GM13976 (cell line): ENCODE results near the gene NUP188.

Experiments used
- DNase-seq: peaks from one replicate; pipeline ENCODE4 v3.0.0; 2012; ENCODE audit warnings: low spot score
- in situ Hi-C: fragments of 300-500 bp; cut with MboI; formaldehyde crosslinking; loops from one replicate; pipeline ENCODE4 v1.12.0; 2022; ENCODE audit warnings: low sequenced_read_pairs, mixed read lengths, inconsistent platforms; ENCODE audit not compliant: unreplicated experiment
- TF ChIP-seq, protein P1 (sequence below): IDR thresholded peaks from 2 replicates; pipeline ENCODE4 v1.5.1; 2012; ENCODE audit warnings: borderline replicate concordance, mild to moderate bottlenecking; ENCODE audit not compliant: insufficient read depth; ENCODE audit errors: extremely low read depth, missing control alignments, control extremely low read depth

Gene NUP188, protein sequence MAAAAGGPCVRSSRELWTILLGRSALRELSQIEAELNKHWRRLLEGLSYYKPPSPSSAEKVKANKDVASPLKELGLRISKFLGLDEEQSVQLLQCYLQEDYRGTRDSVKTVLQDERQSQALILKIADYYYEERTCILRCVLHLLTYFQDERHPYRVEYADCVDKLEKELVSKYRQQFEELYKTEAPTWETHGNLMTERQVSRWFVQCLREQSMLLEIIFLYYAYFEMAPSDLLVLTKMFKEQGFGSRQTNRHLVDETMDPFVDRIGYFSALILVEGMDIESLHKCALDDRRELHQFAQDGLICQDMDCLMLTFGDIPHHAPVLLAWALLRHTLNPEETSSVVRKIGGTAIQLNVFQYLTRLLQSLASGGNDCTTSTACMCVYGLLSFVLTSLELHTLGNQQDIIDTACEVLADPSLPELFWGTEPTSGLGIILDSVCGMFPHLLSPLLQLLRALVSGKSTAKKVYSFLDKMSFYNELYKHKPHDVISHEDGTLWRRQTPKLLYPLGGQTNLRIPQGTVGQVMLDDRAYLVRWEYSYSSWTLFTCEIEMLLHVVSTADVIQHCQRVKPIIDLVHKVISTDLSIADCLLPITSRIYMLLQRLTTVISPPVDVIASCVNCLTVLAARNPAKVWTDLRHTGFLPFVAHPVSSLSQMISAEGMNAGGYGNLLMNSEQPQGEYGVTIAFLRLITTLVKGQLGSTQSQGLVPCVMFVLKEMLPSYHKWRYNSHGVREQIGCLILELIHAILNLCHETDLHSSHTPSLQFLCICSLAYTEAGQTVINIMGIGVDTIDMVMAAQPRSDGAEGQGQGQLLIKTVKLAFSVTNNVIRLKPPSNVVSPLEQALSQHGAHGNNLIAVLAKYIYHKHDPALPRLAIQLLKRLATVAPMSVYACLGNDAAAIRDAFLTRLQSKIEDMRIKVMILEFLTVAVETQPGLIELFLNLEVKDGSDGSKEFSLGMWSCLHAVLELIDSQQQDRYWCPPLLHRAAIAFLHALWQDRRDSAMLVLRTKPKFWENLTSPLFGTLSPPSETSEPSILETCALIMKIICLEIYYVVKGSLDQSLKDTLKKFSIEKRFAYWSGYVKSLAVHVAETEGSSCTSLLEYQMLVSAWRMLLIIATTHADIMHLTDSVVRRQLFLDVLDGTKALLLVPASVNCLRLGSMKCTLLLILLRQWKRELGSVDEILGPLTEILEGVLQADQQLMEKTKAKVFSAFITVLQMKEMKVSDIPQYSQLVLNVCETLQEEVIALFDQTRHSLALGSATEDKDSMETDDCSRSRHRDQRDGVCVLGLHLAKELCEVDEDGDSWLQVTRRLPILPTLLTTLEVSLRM (N-terminal part only)

GRCh38 chr9:128947527-128948301 lies at the start of gene NUP188, which contains the start of gene DOLK:
Gene NUP188, plus strand, starts transcription at chr9:128947699. Its CDS starts 21 bp downstream, at chr9:128947720.
Gene DOLK, minus strand, starts transcription at chr9:128947603. Its CDS starts 300 bp downstream, at chr9:128947303.
- TF ChIP-seq, protein P1, sequence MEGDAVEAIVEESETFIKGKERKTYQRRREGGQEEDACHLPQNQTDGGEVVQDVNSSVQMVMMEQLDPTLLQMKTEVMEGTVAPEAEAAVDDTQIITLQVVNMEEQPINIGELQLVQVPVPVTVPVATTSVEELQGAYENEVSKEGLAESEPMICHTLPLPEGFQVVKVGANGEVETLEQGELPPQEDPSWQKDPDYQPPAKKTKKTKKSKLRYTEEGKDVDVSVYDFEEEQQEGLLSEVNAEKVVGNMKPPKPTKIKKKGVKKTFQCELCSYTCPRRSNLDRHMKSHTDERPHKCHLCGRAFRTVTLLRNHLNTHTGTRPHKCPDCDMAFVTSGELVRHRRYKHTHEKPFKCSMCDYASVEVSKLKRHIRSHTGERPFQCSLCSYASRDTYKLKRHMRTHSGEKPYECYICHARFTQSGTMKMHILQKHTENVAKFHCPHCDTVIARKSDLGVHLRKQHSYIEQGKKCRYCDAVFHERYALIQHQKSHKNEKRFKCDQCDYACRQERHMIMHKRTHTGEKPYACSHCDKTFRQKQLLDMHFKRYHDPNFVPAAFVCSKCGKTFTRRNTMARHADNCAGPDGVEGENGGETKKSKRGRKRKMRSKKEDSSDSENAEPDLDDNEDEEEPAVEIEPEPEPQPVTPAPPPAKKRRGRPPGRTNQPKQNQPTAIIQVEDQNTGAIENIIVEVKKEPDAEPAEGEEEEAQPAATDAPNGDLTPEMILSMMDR, result peak; percentile 3
- in situ Hi-C loops, result no loop called here
- DNase-seq, result peak; percentile 100

DNA sequence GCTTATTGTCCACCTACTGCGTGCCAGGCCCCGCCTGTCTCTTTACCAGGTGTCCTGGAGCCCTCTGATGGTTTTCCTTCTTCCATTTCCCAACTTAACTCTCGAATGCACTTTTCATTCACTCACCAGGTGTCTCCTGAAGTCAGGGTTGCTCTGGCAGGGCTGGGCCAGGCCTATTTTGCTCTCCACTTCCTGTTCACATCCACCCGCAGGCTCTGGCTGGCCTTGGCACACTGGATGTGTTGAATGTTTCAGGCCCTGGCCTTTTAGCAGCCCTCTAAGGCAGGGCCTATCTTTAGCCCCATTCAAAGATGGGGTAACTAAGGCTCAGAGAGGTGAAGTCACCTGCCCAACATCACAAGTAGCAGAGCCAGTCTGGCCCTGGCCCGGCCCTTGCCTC lies 49.1 kb upstream of the NUP188 start:
- in situ Hi-C loops, result no loop called here
- DNase-seq, result no peak
- TF ChIP-seq, protein P1, result no peak

DNA sequence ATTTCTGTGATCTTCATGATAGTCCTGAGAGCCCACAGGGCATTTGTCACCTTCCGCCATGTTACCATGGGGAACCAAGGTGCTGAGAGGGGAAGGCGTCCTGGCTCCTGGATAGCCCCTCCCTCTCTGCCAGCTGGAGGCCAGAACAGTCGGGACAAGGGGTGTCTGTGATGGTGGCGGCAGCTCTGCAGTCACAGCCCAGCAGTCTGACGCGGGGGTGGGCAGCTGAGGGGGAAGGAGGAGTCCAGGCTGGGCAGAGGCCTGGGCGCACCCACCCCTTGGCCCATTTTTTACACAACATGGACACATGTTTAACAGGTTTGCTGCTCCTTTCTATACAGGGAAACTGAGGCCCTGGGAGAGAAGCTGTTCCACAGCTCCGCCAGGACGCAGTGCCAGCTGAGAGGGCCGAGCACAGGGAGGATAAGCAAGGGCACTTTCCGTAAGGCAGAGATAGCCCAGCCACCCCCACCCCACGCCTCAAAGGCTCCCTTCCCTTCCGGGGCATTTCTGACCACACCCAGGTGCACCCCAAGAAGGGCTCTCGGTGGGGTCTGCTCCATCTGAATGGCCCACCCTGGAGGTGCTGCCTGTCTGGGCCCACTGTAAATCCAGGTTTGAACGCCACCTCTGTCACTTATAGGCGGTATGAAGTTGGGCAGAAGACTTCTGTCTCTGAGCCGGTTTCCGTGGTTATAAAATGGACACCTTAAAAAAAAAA lies 48.5 kb upstream of the NUP188 start:
- in situ Hi-C loops, result no loop called here
- no peak for DNase-seq
- TF ChIP-seq, protein P1, result no peak

DNA sequence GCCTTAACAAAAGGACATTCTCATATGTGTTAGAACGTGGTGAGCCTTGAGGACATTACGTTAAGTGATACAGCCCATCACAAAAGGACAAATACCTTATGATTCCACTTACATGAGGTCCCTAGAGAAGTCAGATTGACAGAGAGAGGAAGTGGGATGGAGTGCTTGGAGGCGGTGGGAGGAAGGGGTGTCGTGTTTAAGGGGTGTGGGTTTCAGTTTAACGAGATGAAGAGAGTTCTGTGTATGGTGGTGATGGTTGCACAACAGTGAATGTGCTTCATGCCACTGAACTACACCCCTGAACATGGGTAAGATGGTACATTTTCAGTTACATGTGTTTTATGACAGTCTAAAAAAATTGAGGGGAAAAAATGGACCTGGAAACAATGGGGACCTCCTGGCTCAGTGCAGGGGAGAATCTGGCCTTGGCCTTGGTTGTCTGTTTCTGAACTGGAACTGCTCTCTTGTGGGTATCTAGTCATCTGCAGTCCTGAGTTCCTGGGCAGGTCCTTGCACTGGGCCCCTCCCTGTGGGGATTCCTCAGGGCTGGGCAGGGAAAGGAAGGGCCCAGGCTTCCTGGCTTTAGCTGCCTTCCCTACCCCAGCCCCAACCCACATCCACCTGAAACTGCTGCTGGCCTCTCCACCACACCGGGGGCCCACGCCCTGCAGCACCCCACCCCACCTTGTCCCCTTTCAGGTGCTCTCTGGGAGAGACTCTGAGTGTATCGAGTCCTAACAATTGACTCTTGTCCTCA lies 47.8 kb upstream of the NUP188 start:
- in situ Hi-C loops, result no loop called here
- TF ChIP-seq, protein P1, result no peak
- DNase-seq, result peak; percentile 60

- TF ChIP-seq, protein P1, result no peak
- DNase-seq, result no peak
- in situ Hi-C loops, result no loop called here
Measured at GRCh38 chr9:128901379-128901778, 46.1 kb upstream of the NUP188 start.
